NCI-H187 treated with DMSO at 0.1 percent for 48 hours (cell line): Measurements from ENCODE around the gene STYXL2.

ENCODE experiments used
- DNase-seq: peaks from one replicate; lab custom pipeline; 2025; lab: John Stamatoyannopoulos, UW

The STYXL2 gene

GRCh38 chr1:167077868-167078210 lies 16.0 kb upstream of the STYXL2 start:
- DNase-seq = no peak

GRCh38 chr1:167081594-167082156 lies 12.2 kb upstream of the STYXL2 start:
- DNase-seq = no peak

- no peak for DNase-seq
Observed at GRCh38 chr1:167082511-167083027, 11.3 kb upstream of the STYXL2 start.

GRCh38 chr1:167083066-167083665 lies 10.7 kb upstream of the STYXL2 start:
- DNase-seq = no peak

- no peak for DNase-seq
Observed at GRCh38 chr1:167083871-167084270, 10.0 kb upstream of the STYXL2 start.

- no peak for DNase-seq
Observed at GRCh38 chr1:167084757-167085156, 9.1 kb upstream of the STYXL2 start.

- DNase-seq = no peak
Observed at GRCh38 chr1:167086033-167086432, 7.8 kb upstream of the STYXL2 start.

- no peak for DNase-seq
Observed at GRCh38 chr1:167086768-167087167, 7.1 kb upstream of the STYXL2 start.

GRCh38 chr1:167088746-167089417 lies 5.0 kb upstream of the STYXL2 start:
- DNase-seq = no peak

- DNase-seq = no peak
Observed at GRCh38 chr1:167089939-167090313, 3.9 kb upstream of the STYXL2 start.

GRCh38 chr1:167090314-167090942 lies 3.4 kb upstream of the STYXL2 start, which contains the start of gene GPA33:
Gene GPA33 (minus strand): TSS chr1:167090377. CDS start chr1:167090287, 90 bp downstream.
- DNase-seq = no peak

GRCh38 chr1:167092653-167093052 lies 1.2 kb upstream of the STYXL2 start:
- DNase-seq = no peak

- no peak for DNase-seq
Observed at GRCh38 chr1:167094690-167095089, 815 bp downstream of the STYXL2 start.

GRCh38 chr1:167095368-167095767 lies 1.5 kb downstream of the STYXL2 start:
- DNase-seq = no peak

GRCh38 chr1:167099851-167100250 lies 6.0 kb downstream of the STYXL2 start:
- no peak for DNase-seq

- no peak for DNase-seq
Observed at GRCh38 chr1:167100730-167101129, 6.9 kb downstream of the STYXL2 start.

GRCh38 chr1:167101754-167102153 lies 7.9 kb downstream of the STYXL2 start:
- no peak for DNase-seq

GRCh38 chr1:167102906-167103573 lies 9.2 kb downstream of the STYXL2 start:
- DNase-seq = no peak

- no peak for DNase-seq
Observed at GRCh38 chr1:167104256-167104633, 10.4 kb downstream of the STYXL2 start.

- DNase-seq = no peak
Observed at GRCh38 chr1:167105271-167106118, 11.6 kb downstream of the STYXL2 start.

GRCh38 chr1:167106119-167106461 lies 12.2 kb downstream of the STYXL2 start:
- no peak for DNase-seq

GRCh38 chr1:167107456-167107855 lies 13.6 kb downstream of the STYXL2 start:
- no peak for DNase-seq
